Lower leg skin (tissue), 4 donors: ENCODE measurements around the gene NLRC3. TPM values are rescaled to one million over a fixed set of nuclear protein-coding genes. Genes with fewer than 3 reads are reported as not detected.

ENCODE experiments used
- DNase-seq, 2 donors: peaks; one replicate each; pipeline ENCODE4 v3.0.0-alpha.2; 2019; ENCODE audit warnings: low spot score in 2 of 2
- H3K4me3 ChIP-seq: fragments of 200-600 bp; sonication (generic); 2 replicates; pipeline ENCODE4 v1.5.1; 2017; ENCODE audit warnings: mild to moderate bottlenecking, low read depth; ENCODE audit not compliant: poor library complexity, severe bottlenecking
- POLR2A ChIP-seq, 2 donors: fragments of 450-650 bp; IDR thresholded peaks; one replicate each; pipeline ENCODE4 v1.6.1; 2016 to 2017; ENCODE audit warnings: antibody characterized with exemption in 2 of 2, mild to moderate bottlenecking in 1 of 2, moderate library complexity in 1 of 2
- WGBS, 2 donors: methylation state at CpG; one replicate each; pipeline ENCODE4 v1.1.5; 2018; 5-methylcytosine and 5-hydroxymethylcytosine counted together
- intact Hi-C: fragments of 100-400 bp; cut with DNase I; formaldehyde crosslinking; loops from one replicate; pipeline ENCODE4 v1.15.0; 2023; ENCODE audit warnings: low total_unique reads
- total RNA-seq, 4 donors: library from RNA; depleted of rRNA; stranded (reverse); fragments of >200 nt; gene quantifications; one replicate each; pipeline ENCODE4 v1.1.0, GENCODE V29; 2016
- TF ChIP-seq, protein P1 (sequence below), 3 donors: fragments of 450-650 bp; IDR thresholded peaks; one replicate each; pipeline ENCODE4 v1.5.1; 2016; ENCODE audit warnings: antibody characterized with exemption in 3 of 3, mild to moderate bottlenecking in 3 of 3, moderate library complexity in 2 of 3

NLRC3 gene
- total RNA-seq, 4 donors from 2014 or later = 0.15 to 0.74 (median 0.28) TPM

DNA sequence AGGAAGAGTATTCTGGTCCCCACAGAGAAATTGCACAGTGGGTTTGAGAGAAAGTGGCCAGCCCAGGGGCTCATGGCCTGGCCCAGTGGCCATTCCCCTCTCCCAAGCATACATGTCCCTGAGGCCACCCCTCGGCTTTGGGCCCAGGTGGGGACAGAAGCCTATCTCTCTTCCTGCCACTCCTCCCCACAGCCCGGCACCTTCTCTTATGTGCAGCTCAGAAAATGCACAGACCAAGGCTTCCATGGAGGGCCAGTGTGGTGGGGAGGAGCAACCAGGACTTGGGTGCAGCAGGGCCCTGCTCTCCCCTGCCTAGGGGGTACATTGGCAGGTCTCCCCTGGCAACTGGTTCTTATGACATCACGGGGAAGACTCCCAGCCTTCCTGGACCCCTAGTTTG, 82.0 kb downstream of the NLRC3 start, which contains the start of gene C16orf90:
C16orf90 (minus strand) TSS at position 314 of the 400 bp plus-strand sequence; CDS start at position 246, 68 bp downstream.
- H3K4me3 ChIP-seq = no peak within 1 kb of the TSS
- intact Hi-C loops = no loop called here
- no peak for DNase-seq
- 98% methylated on average over 3 of the region's 3 CpGs for WGBS, 2 donors
- TF ChIP-seq, protein P1, sequence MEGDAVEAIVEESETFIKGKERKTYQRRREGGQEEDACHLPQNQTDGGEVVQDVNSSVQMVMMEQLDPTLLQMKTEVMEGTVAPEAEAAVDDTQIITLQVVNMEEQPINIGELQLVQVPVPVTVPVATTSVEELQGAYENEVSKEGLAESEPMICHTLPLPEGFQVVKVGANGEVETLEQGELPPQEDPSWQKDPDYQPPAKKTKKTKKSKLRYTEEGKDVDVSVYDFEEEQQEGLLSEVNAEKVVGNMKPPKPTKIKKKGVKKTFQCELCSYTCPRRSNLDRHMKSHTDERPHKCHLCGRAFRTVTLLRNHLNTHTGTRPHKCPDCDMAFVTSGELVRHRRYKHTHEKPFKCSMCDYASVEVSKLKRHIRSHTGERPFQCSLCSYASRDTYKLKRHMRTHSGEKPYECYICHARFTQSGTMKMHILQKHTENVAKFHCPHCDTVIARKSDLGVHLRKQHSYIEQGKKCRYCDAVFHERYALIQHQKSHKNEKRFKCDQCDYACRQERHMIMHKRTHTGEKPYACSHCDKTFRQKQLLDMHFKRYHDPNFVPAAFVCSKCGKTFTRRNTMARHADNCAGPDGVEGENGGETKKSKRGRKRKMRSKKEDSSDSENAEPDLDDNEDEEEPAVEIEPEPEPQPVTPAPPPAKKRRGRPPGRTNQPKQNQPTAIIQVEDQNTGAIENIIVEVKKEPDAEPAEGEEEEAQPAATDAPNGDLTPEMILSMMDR (IDR thresholded peaks at IDR 0.05) = no peak
- no peak for TF ChIP-seq POLR2A (IDR thresholded peaks at IDR 0.05)

DNA sequence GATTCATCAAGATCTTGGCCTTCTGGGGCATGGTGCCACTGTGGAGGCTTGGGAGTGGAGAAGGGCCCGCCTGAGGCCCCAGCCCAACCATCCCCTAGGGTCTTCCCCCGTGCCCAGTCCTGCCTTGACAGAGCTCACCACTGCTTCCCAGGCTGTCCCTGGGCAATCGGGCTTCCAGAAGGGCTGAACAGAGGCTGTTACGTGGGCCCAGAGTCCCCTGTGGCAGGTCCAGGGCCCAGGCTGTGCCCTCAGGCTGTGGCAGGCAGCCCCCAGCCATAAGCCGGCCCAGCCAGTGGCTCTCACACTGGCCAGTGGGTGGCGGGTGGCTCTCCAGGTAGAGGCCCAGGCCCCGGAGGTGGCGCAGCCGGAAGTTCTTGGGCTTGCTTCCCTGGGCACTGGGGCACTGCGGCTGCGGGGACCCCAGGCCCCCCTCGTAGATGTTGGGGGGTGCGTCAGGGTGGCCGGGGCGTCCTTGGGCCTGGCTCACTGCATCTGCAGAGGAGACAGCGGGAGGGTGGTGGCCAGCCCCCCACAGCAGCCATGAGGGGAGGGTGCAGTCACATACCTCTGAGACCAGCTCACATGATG, 82.7 kb downstream of the NLRC3 start:
- 98% methylated on average over 7 of the region's 16 CpGs for WGBS, 2 donors
- intact Hi-C loops = no loop called here
- TF ChIP-seq, protein P1 (IDR thresholded peaks at IDR 0.05) = no peak
- TF ChIP-seq POLR2A (IDR thresholded peaks at IDR 0.05) = no peak
- H3K4me3 ChIP-seq = no peak overlapping the region
- no peak for DNase-seq

DNA sequence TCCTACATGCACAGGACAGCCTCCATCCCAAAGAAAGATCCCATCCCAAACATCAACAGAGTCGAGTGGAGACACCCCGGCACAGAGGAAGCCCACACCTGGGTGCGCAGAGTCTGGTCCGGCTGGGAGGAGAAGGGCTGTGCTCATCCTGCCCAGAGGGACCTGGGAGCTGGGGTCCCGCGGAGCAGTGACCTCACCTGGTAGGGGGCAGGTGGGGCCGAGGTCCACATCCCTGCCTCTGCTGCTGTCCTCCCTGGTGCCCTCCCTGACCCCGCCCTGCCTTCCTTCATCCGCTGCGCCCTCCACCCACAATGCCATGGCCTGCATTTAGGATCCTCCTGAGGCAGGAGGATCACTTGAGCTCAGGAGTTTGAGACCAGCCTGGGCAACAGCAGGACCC, 84.8 kb downstream of the NLRC3 start:
- no peak overlapping the region for H3K4me3 ChIP-seq
- TF ChIP-seq POLR2A (IDR thresholded peaks at IDR 0.05) = no peak
- TF ChIP-seq, protein P1 (IDR thresholded peaks at IDR 0.05) = no peak
- DNase-seq = no peak
- 91 to 93% methylated on average over 8 to 10 of the region's 10 CpGs for WGBS, 2 donors
- intact Hi-C loops = no loop called here

DNA sequence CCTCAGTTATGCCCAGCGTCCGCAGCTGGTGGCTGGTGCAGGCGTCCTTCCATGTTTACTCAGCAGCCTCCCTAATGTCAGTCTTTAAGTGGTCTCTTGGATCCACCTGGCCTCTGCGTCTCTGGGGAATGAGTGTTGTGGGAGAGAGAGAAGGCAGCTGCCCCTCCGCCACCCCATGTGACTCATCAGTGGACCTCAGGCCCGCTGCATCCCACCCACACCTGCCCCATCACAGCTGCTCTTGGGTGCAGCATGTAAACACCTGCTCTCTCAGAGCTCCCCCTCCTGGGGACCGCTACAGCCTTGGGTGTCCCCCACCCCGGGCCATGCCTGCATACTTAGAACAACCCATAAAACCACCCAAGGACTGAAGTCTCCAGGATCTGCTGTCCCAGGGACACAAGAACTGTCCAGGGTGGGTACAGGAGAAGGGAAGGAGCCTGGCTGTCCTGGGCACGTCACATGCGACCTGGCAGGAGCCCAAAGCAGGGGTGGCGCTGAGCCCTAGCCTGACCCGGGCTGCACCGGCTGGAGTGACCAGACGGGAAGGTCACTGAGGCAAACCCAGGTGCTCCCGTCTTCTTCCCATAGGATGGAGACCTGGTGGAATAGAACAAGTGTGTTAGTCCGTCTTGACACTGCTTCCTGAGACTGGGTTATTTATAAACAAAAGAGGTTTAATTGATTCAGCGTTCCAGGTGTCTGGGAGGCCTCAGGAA, 86.1 kb downstream of the NLRC3 start:
- 59 to 62% methylated on average over 17 of the region's 17 CpGs for WGBS, 2 donors
- DNase-seq = no peak
- TF ChIP-seq, protein P1 (IDR thresholded peaks at IDR 0.05) = no peak
- TF ChIP-seq POLR2A (IDR thresholded peaks at IDR 0.05) = no peak
- H3K4me3 ChIP-seq = no peak overlapping the region
- intact Hi-C loops = no loop called here

Other genes starting within 250 kb of the NLRC3 start
- gene OR2C1, start 221.5 kb downstream of the NLRC3 start, total RNA-seq = under 1 TPM in 2 of 4 donors, not detected in 2; 0.39 to 0.88 TPM
- 10 to 100 TPM in 2 of 4 donors, 1 to 10 TPM in 2; 8.2 to 16.4 (median 11.7) TPM for gene ZSCAN32, start 176.4 kb downstream of the NLRC3 start, total RNA-seq
- gene ZNF174, start 176.2 kb downstream of the NLRC3 start, total RNA-seq = 10 to 100 TPM; 12.3 to 16.4 (median 13.4) TPM
- 1 to 10 TPM; 2.1 to 3.2 (median 2.5) TPM for gene ZNF597, start 133.9 kb downstream of the NLRC3 start, total RNA-seq
- 10 to 100 TPM; 21.2 to 42.2 (median 24.8) TPM for gene NAA60, start 133.7 kb downstream of the NLRC3 start, total RNA-seq
- not detected for gene C16orf90, start 81.9 kb downstream of the NLRC3 start, total RNA-seq
- gene CLUAP1, start 76.4 kb downstream of the NLRC3 start, total RNA-seq = 10 to 100 TPM in 2 of 4 donors, 1 to 10 TPM in 2; 4.3 to 21.8 (median 11.7) TPM
- gene SLX4, start 34.2 kb upstream of the NLRC3 start, total RNA-seq = 1 to 10 TPM; 1.2 to 2.6 (median 2.5) TPM
- gene DNASE1, start 77.3 kb upstream of the NLRC3 start, total RNA-seq = 10 to 100 TPM; 11.0 to 25.1 (median 14.2) TPM
- gene TRAP1, start 140.1 kb upstream of the NLRC3 start, total RNA-seq = 10 to 100 TPM; 56.2 to 94.1 (median 67.4) TPM